LNCaP clone FGC (cell line): ENCODE measurements around the gene KIF1A.
A peak's percentile ranks its signal among the peaks of the same experiment; 100 is the strongest.

Source experiments
- DNase-seq: peaks from one replicate; pipeline ENCODE4 v3.0.0-alpha.2; 2011; ENCODE audit warnings: low read depth
- H3K4me3 ChIP-seq: 2 replicates; pipeline ENCODE4 v1.5.1; 2011; ENCODE audit warnings: mild to moderate bottlenecking, low read depth, low read length, control low read depth
- CTCF ChIP-seq: IDR thresholded peaks from 2 replicates; pipeline ENCODE4 v1.5.1; 2012; ENCODE audit warnings: mild to moderate bottlenecking; ENCODE audit not compliant: control insufficient read depth, insufficient read depth; ENCODE audit errors: extremely low read depth

The KIF1A gene

GRCh38 chr2:240819858-240820606 is at the start of gene KIF1A:
KIF1A (minus strand) TSS chr2:240820219; CDS start chr2:240797752, 22,467 bp downstream.
- DNase-seq = no peak
- peak within 1 kb of the TSS; percentile 68 for H3K4me3 ChIP-seq
- TF ChIP-seq CTCF = no peak

- no peak for DNase-seq
- H3K4me3 ChIP-seq = no peak overlapping the region
- no peak for TF ChIP-seq CTCF
Observed at GRCh38 chr2:240869109-240869955, 49.3 kb upstream of the KIF1A start.

GRCh38 chr2:240868286-240869108 is 48.5 kb upstream of the KIF1A start, which contains the start of gene AGXT:
AGXT (plus strand) TSS chr2:240868824; CDS start chr2:240868866, 42 bp downstream.
- no peak within 1 kb of the TSS for H3K4me3 ChIP-seq
- peak; percentile 67 for DNase-seq
- no peak for TF ChIP-seq CTCF

GRCh38 chr2:240865391-240865790 is 45.4 kb upstream of the KIF1A start:
- no peak overlapping the region for H3K4me3 ChIP-seq
- no peak for DNase-seq

GRCh38 chr2:240864475-240864874 is 44.5 kb upstream of the KIF1A start:
- DNase-seq = no peak
- no peak for TF ChIP-seq CTCF
- no peak overlapping the region for H3K4me3 ChIP-seq

More at GRCh38 chr2:240865391-240865790, 45.4 kb upstream of the KIF1A start:
- no peak for TF ChIP-seq CTCF

- no peak for TF ChIP-seq CTCF
Observed at GRCh38 chr2:240861547-240861946, 41.5 kb upstream of the KIF1A start.

More at GRCh38 chr2:240861547-240861946, 41.5 kb upstream of the KIF1A start:
- no peak overlapping the region for H3K4me3 ChIP-seq
- peak; percentile 19 for DNase-seq
